Mucosa of gallbladder (tissue), 1 donor: ENCODE data around the gene IPO9. TPM values are rescaled to one million over a fixed set of nuclear protein-coding genes. Genes with fewer than 3 reads are reported as not detected.

Experiments
- DNase-seq: peaks from one replicate; pipeline ENCODE4 v3.0.0-alpha.2; 2020; ENCODE audit warnings: low spot score
- total RNA-seq: library from RNA; stranded (reverse); gene quantifications from one replicate; pipeline ENCODE4 v1.2.1, GENCODE V29; 2021
- donor health status: DM: no; HTN: no; CAD: no.

IPO9 gene
- 35.0 TPM for total RNA-seq

GRCh38 chr1:201828820-201829774, at the start of gene IPO9:
Gene IPO9, plus strand, starts transcription at chr1:201829157. Its CDS starts 53 bp downstream, at chr1:201829210.
- peak; percentile 94 for DNase-seq

DNA sequence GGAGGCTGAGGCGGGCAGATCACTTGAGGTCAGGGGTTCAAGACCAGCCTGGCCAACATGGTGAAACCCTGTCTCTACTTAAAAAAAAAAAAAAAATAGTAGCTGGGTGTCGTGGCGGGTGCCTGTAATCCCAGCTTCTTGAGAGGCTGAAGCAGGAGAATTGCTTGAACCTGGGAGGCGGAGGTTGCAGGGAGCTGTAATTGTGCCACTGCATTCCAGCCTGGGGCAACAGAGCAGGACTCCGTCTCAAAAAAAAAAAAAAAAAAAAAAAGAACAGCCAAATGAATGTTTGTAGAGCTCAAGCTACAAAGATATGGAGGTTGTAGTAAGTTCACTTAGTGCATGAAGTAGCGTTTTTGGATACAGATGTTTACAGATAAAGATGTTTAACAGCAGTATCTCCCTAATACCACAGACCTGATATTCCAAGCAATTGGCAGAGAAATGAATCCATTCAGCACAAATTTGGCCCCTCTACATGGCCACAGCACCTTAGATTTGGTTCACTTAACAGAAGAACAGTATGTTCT, 49.5 kb upstream of the IPO9 start:
- DNase-seq = no peak

DNA sequence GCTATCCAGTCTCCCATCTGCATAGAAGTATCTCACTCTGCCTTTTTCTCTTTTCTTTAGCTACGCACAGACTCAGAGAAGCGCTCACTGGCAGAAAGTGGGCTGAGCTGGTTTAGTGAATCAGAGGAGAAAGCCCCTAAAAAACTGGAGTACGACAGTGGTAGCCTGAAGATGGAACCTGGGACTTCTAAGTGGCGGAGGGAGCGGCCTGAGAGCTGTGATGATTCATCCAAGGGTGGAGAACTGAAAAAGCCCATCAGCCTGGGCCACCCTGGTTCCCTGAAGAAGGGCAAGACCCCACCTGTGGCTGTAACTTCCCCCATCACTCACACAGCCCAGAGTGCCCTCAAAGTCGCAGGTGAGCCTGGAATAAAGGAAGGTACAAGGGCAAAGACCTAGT, 48.0 kb upstream of the IPO9 start:
- DNase-seq = no peak

GRCh38 chr1:201781437-201781836, 47.5 kb upstream of the IPO9 start:
- DNase-seq = no peak

GRCh38 chr1:201782353-201782752, 46.6 kb upstream of the IPO9 start:
- no peak for DNase-seq

GRCh38 chr1:201783058-201783457, 45.9 kb upstream of the IPO9 start:
- DNase-seq = no peak

- DNase-seq = no peak
Measured at GRCh38 chr1:201783572-201783971, 45.4 kb upstream of the IPO9 start.

DNA sequence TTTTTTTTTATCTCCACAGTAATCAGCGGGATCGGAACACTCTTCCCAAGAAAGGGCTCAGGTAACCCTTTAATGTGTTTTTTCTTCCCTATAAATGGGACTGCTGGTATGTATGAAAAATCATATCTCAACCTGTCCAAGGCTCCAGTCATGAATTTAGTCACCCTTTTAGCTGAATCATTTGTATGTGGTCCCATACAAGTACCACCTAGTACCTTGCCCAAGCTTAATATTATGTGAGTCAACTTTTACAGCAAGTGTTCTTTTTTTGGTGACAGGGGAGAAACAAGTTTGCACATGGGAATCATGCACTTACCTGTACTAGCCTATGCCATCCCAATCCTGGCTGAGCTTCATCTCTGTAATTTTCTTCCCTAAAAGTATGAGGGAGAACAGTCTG, 43.7 kb upstream of the IPO9 start:
- DNase-seq = no peak

GRCh38 chr1:201786824-201787223, 42.1 kb upstream of the IPO9 start:
- no peak for DNase-seq

GRCh38 chr1:201788296-201788695, 40.7 kb upstream of the IPO9 start:
- no peak for DNase-seq

DNA sequence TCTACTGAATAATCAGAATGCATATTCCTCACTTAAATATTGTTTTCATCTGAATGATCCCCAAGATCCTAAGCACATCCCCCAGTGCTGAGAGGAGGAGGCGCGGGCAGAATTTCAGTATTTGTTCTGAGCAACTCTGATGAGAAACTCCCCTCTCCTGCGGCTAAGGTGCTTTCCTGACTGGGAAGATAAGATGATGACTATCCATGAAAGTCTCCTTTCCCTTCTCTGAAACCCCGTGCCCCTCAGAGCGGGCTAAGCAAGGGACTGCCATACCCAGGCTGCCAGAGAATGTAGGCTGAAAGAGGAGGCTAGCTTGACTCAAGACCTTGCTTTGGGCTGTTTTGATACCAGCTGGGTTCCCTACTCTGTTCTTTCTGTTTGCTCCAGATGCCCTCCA, 39.7 kb upstream of the IPO9 start:
- no peak for DNase-seq

DNA sequence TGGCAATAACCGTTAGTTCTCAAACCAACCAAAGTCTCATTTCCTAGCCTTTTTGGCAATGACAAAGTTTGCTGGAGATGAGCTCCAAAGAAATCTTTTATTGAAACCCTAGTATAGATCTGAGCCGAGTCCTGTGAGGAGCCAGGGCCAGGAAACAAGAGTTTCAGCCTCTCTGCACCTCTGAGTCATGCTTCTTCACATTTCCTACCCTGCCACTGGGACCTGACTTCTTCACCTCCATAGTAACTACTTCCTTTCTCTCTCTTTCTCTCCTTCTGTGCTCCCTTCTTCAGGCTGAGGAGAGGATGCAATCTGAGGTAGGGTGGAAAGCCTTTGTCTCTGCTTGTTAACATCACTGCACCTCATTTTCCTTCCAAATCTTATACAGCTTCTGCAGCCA, 38.7 kb upstream of the IPO9 start:
- DNase-seq = no peak

DNA sequence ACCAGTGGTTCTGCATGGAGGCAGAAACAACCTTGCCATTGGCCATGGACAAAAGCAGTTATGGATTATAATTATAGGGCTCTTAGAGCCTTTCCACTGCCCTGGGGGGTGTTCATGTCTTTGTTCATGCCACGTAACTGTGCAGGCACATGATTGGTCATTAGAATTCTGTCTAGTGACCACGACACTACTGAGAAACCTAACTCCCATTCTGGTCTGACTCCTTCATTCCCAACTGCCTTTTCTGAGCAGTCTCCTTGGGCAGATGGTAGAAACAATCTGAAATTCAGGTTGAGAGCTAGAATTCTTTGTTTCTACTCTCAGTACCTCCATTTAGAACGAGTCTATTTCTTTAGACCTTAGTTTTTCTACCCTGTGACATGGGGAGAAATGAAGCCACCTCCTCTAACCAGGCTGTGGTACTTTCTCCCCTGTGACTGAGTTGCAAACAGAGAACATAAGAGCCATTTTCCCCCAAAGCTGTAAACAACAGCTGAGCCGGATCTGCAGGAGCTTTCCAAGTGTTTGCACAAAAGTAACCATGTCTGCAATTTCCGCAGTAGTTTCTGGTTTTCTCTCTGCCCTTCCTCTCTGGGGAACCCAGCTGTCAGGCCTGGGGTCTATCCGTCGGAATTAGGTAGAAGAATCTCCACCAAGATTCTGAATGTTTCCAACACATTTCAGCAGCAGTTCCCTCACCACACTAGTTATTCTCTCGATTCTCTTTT, 37.7 kb upstream of the IPO9 start:
- peak; percentile 33 for DNase-seq

DNA sequence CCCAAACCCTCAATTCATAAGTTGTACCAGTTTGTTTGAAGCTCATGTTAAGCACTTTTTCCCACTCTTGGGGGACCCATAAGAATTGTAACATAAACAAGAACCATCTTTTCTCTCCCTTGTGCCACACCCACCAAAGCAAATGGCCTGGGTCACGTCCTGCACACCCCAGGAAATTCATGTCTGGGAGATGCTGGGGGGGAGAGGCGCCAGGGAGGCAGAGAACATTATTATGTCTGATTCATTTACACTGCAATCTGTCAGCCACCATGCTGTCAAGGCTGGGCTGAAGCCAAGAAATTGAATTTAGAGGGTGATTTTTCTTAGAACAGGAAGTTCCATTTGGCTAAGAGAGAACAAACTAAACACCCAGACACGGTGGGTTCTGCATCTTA, 37.2 kb upstream of the IPO9 start:
- DNase-seq = peak; percentile 19

- peak; percentile 82 for DNase-seq
Measured at GRCh38 chr1:201792534-201793305, 36.2 kb upstream of the IPO9 start.

DNA sequence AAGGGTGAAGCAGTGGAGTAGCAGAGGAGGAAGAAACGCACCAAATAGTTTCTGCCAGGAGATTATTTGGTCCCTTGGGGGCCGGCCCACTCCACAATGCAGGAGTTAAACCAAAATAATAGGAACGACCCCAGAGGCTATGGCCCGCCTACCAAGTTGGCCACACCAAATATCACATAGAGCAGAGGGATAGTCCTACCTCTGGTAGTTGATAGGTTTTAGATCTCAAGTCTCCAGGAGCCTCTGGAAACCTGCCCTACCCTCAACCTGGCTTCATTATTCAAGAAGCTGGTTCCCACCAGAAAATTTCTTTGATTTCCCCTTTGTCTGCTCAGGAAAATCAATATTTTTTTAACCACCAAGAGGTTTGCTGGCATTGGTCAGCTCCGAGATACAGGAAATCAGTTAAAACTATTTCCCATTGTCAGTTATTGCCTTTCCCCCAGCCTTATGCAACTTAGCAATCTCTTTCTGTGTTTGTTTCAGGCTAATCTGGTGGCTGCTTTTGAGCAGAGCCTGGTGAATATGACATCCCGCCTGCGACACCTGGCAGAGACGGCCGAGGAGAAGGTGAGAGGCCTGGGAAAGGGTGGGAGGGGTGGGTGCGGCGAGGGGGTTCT, 35.5 kb upstream of the IPO9 start:
- no peak for DNase-seq

DNA sequence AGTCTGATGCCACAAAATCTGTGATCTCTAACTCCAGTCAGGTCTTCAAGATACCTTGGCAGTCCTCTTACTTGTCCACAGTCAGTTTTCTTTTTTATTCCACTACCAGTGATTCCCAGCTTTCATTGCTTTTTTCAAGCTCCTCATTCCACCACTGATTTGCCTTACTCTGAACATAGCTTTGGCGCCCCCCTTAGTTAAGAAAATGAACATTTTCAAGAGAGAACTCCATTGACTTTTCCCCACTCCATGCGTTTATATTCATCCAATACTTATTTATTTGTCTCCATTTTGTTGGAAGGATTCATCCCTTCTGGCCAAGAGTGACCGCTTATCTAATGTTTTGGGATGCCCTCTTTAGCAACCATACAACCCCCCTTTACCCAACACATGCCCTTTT, 33.9 kb upstream of the IPO9 start:
- no peak for DNase-seq

DNA sequence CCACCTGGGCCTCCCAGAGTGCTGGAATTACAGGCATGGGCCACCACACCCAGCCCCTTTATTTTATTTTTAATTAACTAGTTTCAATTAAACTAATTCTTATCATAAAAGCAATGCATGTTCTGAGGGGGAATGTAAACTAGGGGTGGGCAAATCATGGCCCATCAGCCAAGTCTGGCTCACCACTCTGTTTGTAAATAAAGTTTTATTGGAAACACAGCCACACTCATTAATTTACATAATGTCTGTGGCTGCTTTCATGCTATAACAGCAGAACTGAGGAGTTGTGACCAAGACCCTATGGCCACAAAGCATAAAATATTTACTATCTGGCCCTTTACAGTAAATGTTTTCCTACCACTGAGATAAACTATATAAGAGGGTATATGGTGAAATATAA, 28.7 kb upstream of the IPO9 start:
- DNase-seq = no peak

DNA sequence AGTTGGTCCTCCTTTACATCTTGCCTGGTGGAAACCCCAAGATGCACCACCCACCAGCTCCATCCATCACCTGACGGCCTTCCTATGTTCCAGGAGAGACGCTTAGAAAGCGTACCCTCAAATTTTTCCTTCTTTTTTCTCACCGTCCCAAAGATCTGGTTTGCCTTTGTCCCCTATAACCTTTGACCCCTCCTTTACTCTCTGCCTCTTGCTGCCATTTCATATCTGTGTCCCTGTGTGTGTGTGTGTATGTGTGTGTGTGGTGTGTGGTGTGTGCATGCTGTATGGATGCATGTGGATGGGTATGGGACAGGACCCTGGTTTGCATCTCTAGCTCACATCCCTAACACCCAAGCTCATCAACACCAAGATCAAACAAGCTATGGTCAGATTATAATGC, 22.2 kb upstream of the IPO9 start:
- no peak for DNase-seq

DNA sequence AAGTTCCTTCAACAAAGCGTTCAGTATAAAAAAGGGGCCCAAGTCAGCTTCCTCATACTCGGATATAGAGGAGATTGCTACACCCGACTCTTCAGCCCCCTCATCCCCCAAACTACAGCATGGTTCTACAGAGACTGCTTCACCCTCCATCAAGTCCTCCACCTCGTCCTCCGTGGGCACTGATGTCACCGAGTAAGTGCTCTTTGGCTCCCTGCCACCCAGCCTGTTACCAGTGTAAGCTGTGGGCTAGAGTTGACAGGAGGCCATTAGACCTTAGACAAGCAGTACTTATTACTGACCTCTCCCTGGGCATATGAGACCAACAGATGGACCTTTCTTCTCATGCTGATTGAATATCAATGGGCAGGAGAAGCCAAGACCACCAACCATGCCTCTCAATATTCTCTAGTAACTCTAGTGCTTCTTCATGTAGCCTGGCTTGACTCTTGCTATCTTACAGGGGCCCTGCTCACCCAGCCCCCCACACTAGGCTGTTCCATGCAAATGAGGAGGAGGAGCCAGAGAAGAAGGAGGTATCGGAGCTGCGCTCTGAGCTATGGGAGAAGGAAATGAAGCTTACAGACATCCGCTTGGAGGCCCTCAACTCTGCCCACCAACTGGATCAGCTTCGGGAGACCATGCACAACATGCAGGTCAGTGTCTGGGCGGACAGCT, 20.9 kb upstream of the IPO9 start:
- DNase-seq = no peak

- no peak for DNase-seq
Measured at GRCh38 chr1:201808633-201808990, 20.3 kb upstream of the IPO9 start.
